IMR-90 (cell line): Measurements from ENCODE around the gene PRKAG2. TPM values are rescaled to one million over a fixed set of nuclear protein-coding genes. Genes with fewer than 3 reads are reported as not detected.

Experiments
- ATAC-seq: fragments of 200-7000 bp; cut with Tn5 transposase; 2 replicates; pipeline ENCODE4 v1.9.1; 2020; ENCODE audit warnings: low read depth, mild to moderate bottlenecking, moderate library complexity
- BruUV-seq: library from RNA; stranded (reverse); fragments of 400-500 nt; replicated peaks from 2 replicates; lab custom pipeline; 2021; lab: Mats Ljungman, UMichigan
- CTCF ChIA-PET: fragments of 300-600 bp; formaldehyde crosslinking; extraction: SDS; loops from one replicate; lab custom pipeline; 2021; ENCODE audit warnings: antibody characterized with exemption; lab: Yijun Ruan, JAX
- POLR2A ChIA-PET: fragments of 300-600 bp; sonication (Branson Sonifier 250); formaldehyde crosslinking; loops from one replicate; lab custom pipeline; 2022; ENCODE audit warnings: antibody characterized with exemption; ENCODE audit not compliant: unreplicated experiment; lab: Charles Lee
- DNase-seq: peaks from one replicate; pipeline ENCODE4 v3.0.0; 2013
- H2AFZ ChIP-seq: replicated peaks from 2 replicates; pipeline ENCODE3; 2013; ENCODE audit warnings: low read length, mild to moderate bottlenecking; ENCODE audit not compliant: poor library complexity
- H2AK5ac ChIP-seq: 2 replicates; pipeline ENCODE4 v1.6.1; 2013; ENCODE audit warnings: low read depth, low read length, inconsistent platforms
- H2AK9ac ChIP-seq: replicated peaks from 2 replicates; pipeline ENCODE3; 2013; ENCODE audit warnings: mild to moderate bottlenecking, low read depth, low read length, moderate library complexity; ENCODE audit not compliant: poor library complexity
- H2BK120ac ChIP-seq: 2 replicates; pipeline ENCODE4 v1.6.1; 2013; ENCODE audit warnings: low read depth, low read length, inconsistent platforms
- H2BK15ac ChIP-seq: 3 replicates; pipeline ENCODE4 v1.6.1; 2013; ENCODE audit warnings: low read depth, low read length, inconsistent platforms
- H2BK20ac ChIP-seq: 2 replicates; pipeline ENCODE4 v1.6.1; 2013; ENCODE audit warnings: low read depth, mild to moderate bottlenecking, inconsistent platforms, low read length, moderate library complexity
- H2BK5ac ChIP-seq: 2 replicates; pipeline ENCODE4 v1.6.1; 2013; ENCODE audit warnings: mild to moderate bottlenecking, low read depth, low read length, inconsistent platforms; ENCODE audit not compliant: poor library complexity, severe bottlenecking
- H3K14ac ChIP-seq: replicated peaks from 2 replicates; pipeline ENCODE4 v1.6.1; 2013; ENCODE audit warnings: low read depth, low read length, inconsistent platforms
- H3K18ac ChIP-seq: 2 replicates; pipeline ENCODE4 v1.6.1; 2013; ENCODE audit warnings: low read depth, low read length, control low read depth
- H3K23ac ChIP-seq: 2 replicates; pipeline ENCODE4 v1.6.1; 2013; ENCODE audit warnings: low read depth, low read length, inconsistent platforms
- H3K27ac ChIP-seq: 2 replicates; pipeline ENCODE4 v1.5.1; 2013; ENCODE audit warnings: mild to moderate bottlenecking, control low read depth, low read length; ENCODE audit not compliant: insufficient read depth
- H3K27me3 ChIP-seq: 2 replicates; pipeline ENCODE4 v1.6.1; 2013; ENCODE audit warnings: low read length; ENCODE audit not compliant: control insufficient read depth, insufficient read depth
- H3K36me3 ChIP-seq: 2 replicates; pipeline ENCODE4 v1.6.1; 2013; ENCODE audit warnings: low read length, mixed read lengths; ENCODE audit not compliant: control insufficient read depth, insufficient read depth
- H3K4ac ChIP-seq: 2 replicates; pipeline ENCODE4 v1.6.1; 2013; ENCODE audit warnings: low read depth, low read length, inconsistent platforms
- H3K4me1 ChIP-seq: 2 replicates; pipeline ENCODE4 v1.6.1; 2013; ENCODE audit warnings: low read length, mixed read lengths; ENCODE audit not compliant: control insufficient read depth, insufficient read depth
- H3K4me2 ChIP-seq: 2 replicates; pipeline ENCODE4 v1.6.1; 2013; ENCODE audit warnings: low read depth, mild to moderate bottlenecking, control low read depth, low read length, moderate library complexity
- H3K4me3 ChIP-seq: 2 replicates; pipeline ENCODE4 v1.5.1; 2013; ENCODE audit warnings: low read depth, mild to moderate bottlenecking, control low read depth, low read length, moderate library complexity; ENCODE audit not compliant: insufficient read depth
- H3K56ac ChIP-seq: 2 replicates; pipeline ENCODE4 v1.6.1; 2013; ENCODE audit warnings: low read length, inconsistent platforms; ENCODE audit not compliant: insufficient read depth; ENCODE audit errors: extremely low read depth
- H3K79me1 ChIP-seq, 2 experiments: 2 replicates each; pipeline ENCODE4 v1.6.1; 2013; ENCODE audit warnings: low read length in 2 of 2, inconsistent platforms in 1 of 2, low read depth in 1 of 2
- H3K9ac ChIP-seq: 2 replicates; pipeline ENCODE4 v1.6.1; 2013; ENCODE audit warnings: low read depth, low read length, control low read depth
- H3K9me1 ChIP-seq: 2 replicates; pipeline ENCODE4 v1.6.1; 2013; ENCODE audit warnings: low read length, inconsistent platforms; ENCODE audit not compliant: insufficient read depth
- H3K9me3 ChIP-seq: 2 replicates; pipeline ENCODE4 v1.6.1; 2013; ENCODE audit warnings: low read length; ENCODE audit not compliant: control insufficient read depth, insufficient read depth
- H4K20me1 ChIP-seq: 2 replicates; pipeline ENCODE4 v1.6.1; 2013; ENCODE audit warnings: low read length, inconsistent platforms; ENCODE audit not compliant: insufficient read depth
- H4K5ac ChIP-seq: 2 replicates; pipeline ENCODE4 v1.6.1; 2013; ENCODE audit warnings: mild to moderate bottlenecking, low read depth, low read length, control low read depth
- H4K8ac ChIP-seq, 2 experiments: 2 replicates each; pipeline ENCODE4 v1.6.1; 2013; ENCODE audit warnings: low read depth in 2 of 2, low read length in 2 of 2, control low read depth in 1 of 2, inconsistent platforms in 1 of 2
- H4K91ac ChIP-seq: 2 replicates; pipeline ENCODE4 v1.6.1; 2013; ENCODE audit warnings: low read depth, low read length, inconsistent platforms; ENCODE audit not compliant: insufficient read depth
- BHLHE40 ChIP-seq: fragments of 150-350 bp; IDR thresholded peaks from 2 replicates; pipeline ENCODE4 v1.6.1; 2016; ENCODE audit warnings: mild to moderate bottlenecking, low read depth, low read length
- CEBPB ChIP-seq: IDR thresholded peaks from 2 replicates; pipeline ENCODE4 v1.6.1; 2012; ENCODE audit warnings: low read depth, low read length, improper control_type of control experiment
- CHD1 ChIP-seq: IDR thresholded peaks from 2 replicates; pipeline ENCODE4 v1.6.1; 2012; ENCODE audit warnings: low read depth, low read length, improper control_type of control experiment
- FOS ChIP-seq: fragments of 150-350 bp; IDR thresholded peaks from 2 replicates; pipeline ENCODE4 v1.6.1; 2016; ENCODE audit warnings: low read depth, low read length
- MAFK ChIP-seq: IDR thresholded peaks from 2 replicates; pipeline ENCODE4 v1.6.1; 2012; ENCODE audit warnings: low read depth, low read length, improper control_type of control experiment
- MAZ ChIP-seq: IDR thresholded peaks from 2 replicates; pipeline ENCODE4 v1.6.1; 2012; ENCODE audit warnings: low read depth, mild to moderate bottlenecking, low read length, improper control_type of control experiment, moderate library complexity, borderline replicate concordance
- MXI1 ChIP-seq: IDR thresholded peaks from 2 replicates; pipeline ENCODE4 v1.6.1; 2012; ENCODE audit warnings: low read depth, mild to moderate bottlenecking, low read length, moderate library complexity, borderline replicate concordance
- NFE2L2 ChIP-seq: fragments of 150-350 bp; IDR thresholded peaks from 2 replicates; pipeline ENCODE4 v1.6.1; 2016; ENCODE audit warnings: low read depth, mild to moderate bottlenecking, low read length
- POLR2A ChIP-seq: IDR thresholded peaks from 2 replicates; pipeline ENCODE4 v1.6.1; 2012; ENCODE audit warnings: mild to moderate bottlenecking, low read depth, low read length
- RAD21 ChIP-seq: IDR thresholded peaks from 2 replicates; pipeline ENCODE4 v1.6.1; 2012; ENCODE audit warnings: low read length, improper control_type of control experiment
- RCOR1 ChIP-seq: IDR thresholded peaks from 2 replicates; pipeline ENCODE4 v1.6.1; 2012; ENCODE audit warnings: mild to moderate bottlenecking, low read length, improper control_type of control experiment; ENCODE audit not compliant: insufficient replicate concordance
- RFX5 ChIP-seq: IDR thresholded peaks from 2 replicates; pipeline ENCODE4 v1.8.0; 2012; ENCODE audit warnings: low read depth, mild to moderate bottlenecking, low read length, moderate library complexity
- SMC3 ChIP-seq: fragments of 150-350 bp; IDR thresholded peaks from 2 replicates; pipeline ENCODE4 v1.6.1; 2016; ENCODE audit warnings: low read depth, mild to moderate bottlenecking, antibody characterized with exemption, low read length, moderate library complexity
- WGBS, 2 experiments: methylation state at CpG; one replicate each; pipeline versions ENCODE4 v1.1.5 to v1.1.7; 2013; ENCODE audit warnings: missing lambda C conversion rate in 2 of 2; ENCODE audit not compliant: insufficient read length in 1 of 2; ENCODE audit errors: extremely low coverage in 2 of 2; 5-methylcytosine and 5-hydroxymethylcytosine counted together
- dilution Hi-C: fragments of 300-500 bp; cut with HindIII; formaldehyde crosslinking; loops from one replicate; pipeline ENCODE4 v1.14.3; 2018; ENCODE audit warnings: low sequenced_read_pairs; ENCODE audit not compliant: unreplicated experiment
- in situ Hi-C: fragments of 300-500 bp; cut with MboI; formaldehyde crosslinking; loops from 3 replicates; pipeline ENCODE4 v1.14.3; 2019; ENCODE audit warnings: low sequenced_read_pairs, inconsistent platforms, mixed read lengths
- intact Hi-C: fragments of 100-400 bp; cut with micrococcal nuclease; formaldehyde crosslinking; loops from 2 replicates; pipeline ENCODE4 v1.10.0; 2022
- polyA plus RNA-seq, 3 experiments: library from polyadenylated mRNA; depleted of rRNA; stranded (reverse); fragments of >200 nt; gene quantifications; 2 replicates each; pipeline ENCODE4 v1.2.3, GENCODE V29; 2012; ENCODE audit warnings: low replicate concordance in 1 of 3
- total RNA-seq: library from RNA; depleted of rRNA; stranded (reverse); fragments of >200 nt; gene quantifications from 2 replicates; pipeline ENCODE4 v1.2.3, GENCODE V29; 2012
- TF ChIP-seq, protein P1 (sequence below): fragments of 150-350 bp; IDR thresholded peaks from 2 replicates; pipeline ENCODE4 v1.6.1; 2017; ENCODE audit warnings: mild to moderate bottlenecking, antibody characterized with exemption, low read length, low read depth
- TF ChIP-seq, protein P2 (sequence below): conservative IDR thresholded peaks from 2 replicates; pipeline ENCODE4 v1.5.1; 2012; ENCODE audit warnings: mild to moderate bottlenecking, low read depth, low read length, improper control_type of control experiment
- TF ChIP-seq, protein P3 (sequence below): fragments of 150-350 bp; IDR thresholded peaks from 2 replicates; pipeline ENCODE4 v1.6.1; 2016; ENCODE audit warnings: low read depth, mild to moderate bottlenecking, low read length, moderate library complexity, borderline replicate concordance

PRKAG2 gene
- total and polyA plus RNA-seq, 2 of the 4 experiments (the other 2 are of a cell fraction), result 15.4 to 21.6 TPM

DNA sequence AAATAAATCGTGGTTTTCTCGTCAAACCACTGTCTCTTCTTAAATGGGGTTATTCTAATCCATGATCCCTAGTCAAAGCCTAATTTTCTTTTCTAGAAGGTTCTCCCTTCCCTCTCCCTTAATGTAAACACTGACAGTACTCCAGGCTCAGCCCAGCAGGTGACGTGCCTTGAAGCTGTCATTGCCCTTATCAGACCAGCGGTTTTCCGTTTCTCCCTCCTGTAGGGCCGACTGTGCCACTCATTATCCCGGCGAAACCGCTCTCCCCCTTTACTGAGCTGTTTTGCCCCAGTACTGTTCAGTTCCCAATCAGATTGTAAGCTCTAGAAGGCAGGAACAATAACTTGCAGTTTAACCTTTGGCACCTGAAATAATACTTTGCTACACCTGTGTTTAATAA, 203.7 kb downstream of the PRKAG2 start:
- Histone ChIP-seq H3K14ac (no peak overlapping the region), H2BK5ac (no peak overlapping the region), H3K36me3 (no peaks in the 10 kb centered on the region), H3K18ac (no peak overlapping the region), H4K8ac (no peak overlapping the region; a peak in 1 of 4 replicates), H3K9ac (no peak overlapping the region), H4K91ac (no peak overlapping the region), H3K4me1 (peaks cover 3% of the 10 kb centered on the region; the same call in 1 of the 2 replicates), H3K4me3 (no peak overlapping the region), H2BK15ac (no peak overlapping the region), H3K4ac (no peak overlapping the region), H2AK9ac (no peak overlapping the region), H3K23ac (no peak overlapping the region), H2BK20ac (no peak overlapping the region), H3K79me1 (0 out of 4 replicates have a peak, but pooled peaks cover 0 to 4% of the 10 kb centered on the region in 2 experiments), H3K9me1 (peaks cover 7% of the 10 kb centered on the region), H2BK120ac (no peak overlapping the region), H3K27me3 (no peaks in the 10 kb centered on the region), H4K5ac (no peak overlapping the region), H2AFZ (no peak overlapping the region), H4K20me1 (no peaks in the 10 kb centered on the region), H3K27ac (no peak overlapping the region), H3K9me3 (peaks cover 3% of the 10 kb centered on the region; the same call in 1 of the 2 replicates), H3K4me2 (no peak overlapping the region), H2AK5ac (no peak overlapping the region), H3K56ac (no peak overlapping the region)
- DNase-seq (no peak), ATAC-seq (no peak)
- in situ Hi-C loops (no loop called here), intact Hi-C loops (no loop called here), dilution Hi-C loops (no loop called here)
- POLR2A ChIA-PET, result no interaction called here
- TF ChIP-seq, protein P1, sequence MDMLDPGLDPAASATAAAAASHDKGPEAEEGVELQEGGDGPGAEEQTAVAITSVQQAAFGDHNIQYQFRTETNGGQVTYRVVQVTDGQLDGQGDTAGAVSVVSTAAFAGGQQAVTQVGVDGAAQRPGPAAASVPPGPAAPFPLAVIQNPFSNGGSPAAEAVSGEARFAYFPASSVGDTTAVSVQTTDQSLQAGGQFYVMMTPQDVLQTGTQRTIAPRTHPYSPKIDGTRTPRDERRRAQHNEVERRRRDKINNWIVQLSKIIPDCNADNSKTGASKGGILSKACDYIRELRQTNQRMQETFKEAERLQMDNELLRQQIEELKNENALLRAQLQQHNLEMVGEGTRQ, result no peak
- TF ChIP-seq FOS (no peak), MAZ (no peak), CHD1 (no peak), CEBPB (no peak), RCOR1 (no peak), NFE2L2 (no peak), POLR2A (no peak), RFX5 (no peak), SMC3 (no peak), BHLHE40 (no peak), MAFK (no peak), RAD21 (no peak), MXI1 (no peak)
- TF ChIP-seq, protein P2, sequence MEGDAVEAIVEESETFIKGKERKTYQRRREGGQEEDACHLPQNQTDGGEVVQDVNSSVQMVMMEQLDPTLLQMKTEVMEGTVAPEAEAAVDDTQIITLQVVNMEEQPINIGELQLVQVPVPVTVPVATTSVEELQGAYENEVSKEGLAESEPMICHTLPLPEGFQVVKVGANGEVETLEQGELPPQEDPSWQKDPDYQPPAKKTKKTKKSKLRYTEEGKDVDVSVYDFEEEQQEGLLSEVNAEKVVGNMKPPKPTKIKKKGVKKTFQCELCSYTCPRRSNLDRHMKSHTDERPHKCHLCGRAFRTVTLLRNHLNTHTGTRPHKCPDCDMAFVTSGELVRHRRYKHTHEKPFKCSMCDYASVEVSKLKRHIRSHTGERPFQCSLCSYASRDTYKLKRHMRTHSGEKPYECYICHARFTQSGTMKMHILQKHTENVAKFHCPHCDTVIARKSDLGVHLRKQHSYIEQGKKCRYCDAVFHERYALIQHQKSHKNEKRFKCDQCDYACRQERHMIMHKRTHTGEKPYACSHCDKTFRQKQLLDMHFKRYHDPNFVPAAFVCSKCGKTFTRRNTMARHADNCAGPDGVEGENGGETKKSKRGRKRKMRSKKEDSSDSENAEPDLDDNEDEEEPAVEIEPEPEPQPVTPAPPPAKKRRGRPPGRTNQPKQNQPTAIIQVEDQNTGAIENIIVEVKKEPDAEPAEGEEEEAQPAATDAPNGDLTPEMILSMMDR, result no peak
- TF ChIP-seq, protein P3, sequence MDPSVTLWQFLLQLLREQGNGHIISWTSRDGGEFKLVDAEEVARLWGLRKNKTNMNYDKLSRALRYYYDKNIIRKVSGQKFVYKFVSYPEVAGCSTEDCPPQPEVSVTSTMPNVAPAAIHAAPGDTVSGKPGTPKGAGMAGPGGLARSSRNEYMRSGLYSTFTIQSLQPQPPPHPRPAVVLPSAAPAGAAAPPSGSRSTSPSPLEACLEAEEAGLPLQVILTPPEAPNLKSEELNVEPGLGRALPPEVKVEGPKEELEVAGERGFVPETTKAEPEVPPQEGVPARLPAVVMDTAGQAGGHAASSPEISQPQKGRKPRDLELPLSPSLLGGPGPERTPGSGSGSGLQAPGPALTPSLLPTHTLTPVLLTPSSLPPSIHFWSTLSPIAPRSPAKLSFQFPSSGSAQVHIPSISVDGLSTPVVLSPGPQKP, result no peak
- BruUV-seq, result no TSS peak
- 59% methylated on average over 4 of the region's 9 CpGs; no CpG with 5 or more reads in 1 of the 2 experiments for WGBS, 2 experiments
- CTCF ChIA-PET, result no interaction called here
